HEK293 (cell line): ENCODE data around the gene FBXL13.

Experiments
- CTCF ChIP-seq: fragments of 450-650 bp; formaldehyde crosslinking; IDR thresholded peaks from 2 replicates; pipeline ENCODE4 v1.5.1; 2016; ENCODE audit warnings: missing biosample characterization, missing genetic modification characterization
- SALL2 ChIP-seq: fragments of 450-650 bp; formaldehyde crosslinking; IDR thresholded peaks from 2 replicates; pipeline ENCODE4 v1.5.0; 2017; ENCODE audit warnings: missing biosample characterization, mild to moderate bottlenecking, missing genetic modification characterization, borderline replicate concordance
- TCF7L2 ChIP-seq: IDR thresholded peaks from 2 replicates; pipeline ENCODE4 v1.6.1; 2011; ENCODE audit warnings: low read depth, mild to moderate bottlenecking, inconsistent platforms, low read length, moderate library complexity, borderline replicate concordance
- ZNF292 ChIP-seq: fragments of 450-650 bp; formaldehyde crosslinking; IDR thresholded peaks from 2 replicates; pipeline ENCODE4 v1.5.1; 2016; ENCODE audit warnings: low read depth, missing biosample characterization, missing genetic modification characterization, borderline replicate concordance
- ZNF488 ChIP-seq: fragments of 450-650 bp; formaldehyde crosslinking; IDR thresholded peaks from 2 replicates; pipeline ENCODE4 v1.5.1; 2016; ENCODE audit warnings: missing biosample characterization, missing genetic modification characterization

DNA sequence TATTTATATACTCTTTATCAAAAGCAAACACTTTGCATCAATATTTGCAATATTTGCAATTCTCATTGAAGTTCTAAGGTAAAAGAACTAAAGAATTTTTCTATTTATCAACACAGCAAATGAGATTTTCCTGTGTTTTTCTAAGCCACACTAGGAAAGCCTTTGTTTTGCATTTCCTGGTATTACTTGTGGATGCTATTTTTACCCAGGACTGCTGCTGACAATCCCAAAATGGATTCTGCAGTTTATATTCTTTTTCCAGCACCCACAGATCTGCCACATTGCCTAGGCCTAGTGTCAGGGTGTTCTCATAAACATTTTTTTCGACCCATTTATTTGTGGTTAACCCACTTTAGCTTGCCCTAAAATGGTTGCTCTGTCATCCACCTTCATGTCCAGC is 135.9 kb downstream of the FBXL13 start:
- TF ChIP-seq CTCF (tag by site-specific recombination), result no peak
- no peak for TF ChIP-seq ZNF292 (tag by site-specific recombination)
- no peak for TF ChIP-seq SALL2
- TF ChIP-seq ZNF488 (tag by site-specific recombination), result no peak
- no peak for TF ChIP-seq TCF7L2
